Measurements from ENCODE around the gene SNRPA1. TPM values are rescaled to one million over a fixed set of nuclear protein-coding genes. Genes with fewer than 3 reads are reported as not detected.
A peak's percentile ranks its signal among the peaks of the same experiment; 100 is the strongest.

SNRPA1 gene
- total and polyA plus RNA-seq, 2 experiments from 2014 or later: 35.2 to 70.4 TPM

GRCh38 chr15:101232677-101233076, 62.4 kb downstream of the SNRPA1 start:
- H3K4me2 ChIP-seq (ENCODE audit: unreplicated experiment): no peak overlapping the region
- H3K4me3 ChIP-seq: no peak overlapping the region
- H2AFZ ChIP-seq: no peak overlapping the region
- no peaks in the 10 kb centered on the region for H3K9me2 ChIP-seq (ENCODE audit: insufficient read depth)
- peaks cover 14% of the 10 kb centered on the region; the same call in 1 of the 2 replicates for H3F3A ChIP-seq (ENCODE audit: insufficient read depth)
- H3K27me3 ChIP-seq (replicated peaks; ENCODE audit: insufficient read depth): no peaks in the 10 kb centered on the region
- TF ChIP-seq EZH2 (IDR thresholded peaks at IDR 0.05; ENCODE audit: insufficient read depth, poor library complexity, severe bottlenecking) (no peak), EZH2phosphoT487 (IDR thresholded peaks at IDR 0.05; ENCODE audit: insufficient read depth, low read depth) (no peak)
- no peak for DNase-seq
- H3K27ac ChIP-seq: 0 out of 2 replicates have a peak overlapping the region, but pooled peaks have one; percentile 5
- no peaks in the 10 kb centered on the region for H3K4me1 ChIP-seq (ENCODE audit: insufficient read depth)
- in situ Hi-C loops (cut with MboI): no loop called here
- H3K9ac ChIP-seq: no peak overlapping the region
- H3K79me2 ChIP-seq (ENCODE audit: insufficient read depth): peaks cover 100% of the 10 kb centered on the region
- peaks cover 6% of the 10 kb centered on the region; the same call in 1 of the 2 replicates for H4K20me1 ChIP-seq (ENCODE audit: insufficient read depth)
- 79 to 80% methylated on average over 5 of the region's 5 CpGs for WGBS, 2 experiments (ENCODE audit: low coverage in 1 of 2, low lambda C conversion rate in 2 of 2, missing lambda C conversion rate in 2 of 2)
- peaks cover 11% of the 10 kb centered on the region; the same call in 1 of the 2 replicates for H3K36me3 ChIP-seq (ENCODE audit: low read depth)
- H3K9me3 ChIP-seq (ENCODE audit: low read depth): no peaks in the 10 kb centered on the region

Other genes with a start within 250 kb of the SNRPA1 start
- 29.8 and 31.3 TPM in 2 replicates for gene CHSY1, start 43.2 kb downstream of the SNRPA1 start, total RNA-seq (2014; rRNA removed; shearing (Covaris generic))
- 4.8 and 5.2 TPM in 2 replicates for gene CHSY1, start 43.2 kb downstream of the SNRPA1 start, polyA plus RNA-seq (2016; fragmentation: Nextera tagmentation; extraction: Ambion mirVana)
- 98.7 and 98.9 TPM in 2 replicates for gene SELENOS, start 17.8 kb downstream of the SNRPA1 start, total RNA-seq (2014; rRNA removed; shearing (Covaris generic))
- gene SELENOS, start 17.8 kb downstream of the SNRPA1 start, polyA plus RNA-seq (2016; fragmentation: Nextera tagmentation; extraction: Ambion mirVana): 142 TPM in 2 replicates
- not detected in 2 replicates for gene PCSK6, start 194.5 kb upstream of the SNRPA1 start, total RNA-seq (2014; rRNA removed; shearing (Covaris generic))
- 0.19 and 0.38 TPM in 2 replicates for gene PCSK6, start 194.5 kb upstream of the SNRPA1 start, polyA plus RNA-seq (2016; fragmentation: Nextera tagmentation; extraction: Ambion mirVana)